HEK293T (cell line): ENCODE measurements around the gene CLEC4G.

Source experiments
- ARNT ChIP-seq: fragments of 450-650 bp; IDR thresholded peaks from 2 replicates; pipeline ENCODE4 v1.6.1; 2017; ENCODE audit warnings: mild to moderate bottlenecking
- BHLHE40 ChIP-seq: fragments of 450-650 bp; IDR thresholded peaks from 2 replicates; pipeline ENCODE4 v1.6.1; 2016; ENCODE audit warnings: mild to moderate bottlenecking, moderate library complexity, borderline replicate concordance
- CTBP1 ChIP-seq: fragments of 450-650 bp; IDR thresholded peaks from 2 replicates; pipeline ENCODE4 v1.6.1; 2016; ENCODE audit warnings: borderline replicate concordance
- FOXK2 ChIP-seq: fragments of 450-650 bp; IDR thresholded peaks from 2 replicates; pipeline ENCODE4 v1.6.1; 2016; ENCODE audit warnings: mild to moderate bottlenecking
- FOXM1 ChIP-seq: fragments of 450-650 bp; IDR thresholded peaks from 2 replicates; pipeline ENCODE4 v1.6.1; 2017; ENCODE audit warnings: mild to moderate bottlenecking, borderline replicate concordance
- LEF1 ChIP-seq: fragments of 450-650 bp; IDR thresholded peaks from 2 replicates; pipeline ENCODE4 v1.6.1; 2017; ENCODE audit warnings: mild to moderate bottlenecking, borderline replicate concordance

DNA sequence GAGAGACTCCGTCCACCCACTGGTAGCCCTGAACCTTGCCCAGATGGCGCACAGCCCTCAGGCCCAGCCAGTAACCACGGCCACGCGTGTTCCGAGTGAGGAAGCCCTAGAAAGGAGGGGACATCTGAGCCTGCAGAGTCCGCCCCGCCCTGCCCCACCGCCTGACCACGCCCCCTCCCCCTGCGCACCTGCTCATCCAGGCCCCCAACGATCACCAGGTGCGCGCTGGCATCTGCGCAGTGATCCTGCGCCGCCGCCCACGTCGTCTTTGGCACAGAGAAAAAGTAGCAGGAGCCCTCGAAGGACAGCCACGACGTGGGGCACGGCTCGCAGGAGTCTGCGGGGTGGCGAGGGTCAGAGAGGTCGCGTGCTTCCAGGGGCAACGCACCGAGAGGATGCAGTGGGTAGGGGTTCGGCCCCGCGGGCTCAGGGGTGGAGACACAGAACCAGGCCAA is 2.1 kb downstream of the CLEC4G start:
- TF ChIP-seq ARNT (no peak), FOXM1 (no peak), BHLHE40 (no peak), CTBP1 (no peak), LEF1 (no peak), FOXK2 (no peak)
